GM23338 (cell line): ENCODE measurements around the gene TRAPPC12. TPM values are rescaled to one million over a fixed set of nuclear protein-coding genes. Genes with fewer than 3 reads are reported as not detected.
A peak's percentile ranks its signal among the peaks of the same experiment; 100 is the strongest.

ENCODE experiments used
- ATAC-seq: fragments of 200-7000 bp; cut with Tn5 transposase; 3 replicates; pipeline ENCODE4 v1.9.1; 2020
- DNase-seq: peaks from one replicate; pipeline ENCODE4 v3.0.0-alpha.2; 2015; ENCODE audit warnings: low spot score
- H2AFZ ChIP-seq: fragments of 200-600 bp; sonication (generic); 2 replicates; pipeline ENCODE4 v1.8.0; 2016; ENCODE audit warnings: antibody characterized with exemption, mild to moderate bottlenecking, moderate library complexity
- H3F3A ChIP-seq: fragments of 200-600 bp; sonication (generic); replicated peaks from 2 replicates; pipeline ENCODE4 v1.8.0; 2017; ENCODE audit warnings: antibody characterized with exemption, mixed run types, low read depth
- H3K27ac ChIP-seq: fragments of 200-600 bp; sonication (generic); 2 replicates; pipeline ENCODE4 v1.6.1; 2016; ENCODE audit warnings: low read depth
- H3K27me3 ChIP-seq: fragments of 200-600 bp; sonication (generic); 2 replicates; pipeline ENCODE4 v1.8.0; 2016; ENCODE audit warnings: mild to moderate bottlenecking, mixed run types, moderate library complexity; ENCODE audit not compliant: insufficient read depth
- H3K36me3 ChIP-seq: fragments of 200-600 bp; sonication (generic); 2 replicates; pipeline ENCODE4 v1.8.0; 2016; ENCODE audit warnings: mild to moderate bottlenecking; ENCODE audit not compliant: insufficient read depth
- H3K4me1 ChIP-seq: fragments of 200-600 bp; sonication (generic); 2 replicates; pipeline ENCODE4 v1.8.0; 2016; ENCODE audit warnings: mild to moderate bottlenecking, moderate library complexity; ENCODE audit not compliant: insufficient read depth
- H3K4me2 ChIP-seq: fragments of 200-600 bp; sonication (generic); 2 replicates; pipeline ENCODE4 v1.7.1; 2017; ENCODE audit warnings: mixed run types
- H3K4me3 ChIP-seq: fragments of 200-600 bp; sonication (generic); 2 replicates; pipeline ENCODE4 v1.6.1; 2016; ENCODE audit warnings: mixed run types
- H3K79me2 ChIP-seq: fragments of 200-600 bp; sonication (generic); replicated peaks from 2 replicates; pipeline ENCODE4 v1.8.0; 2017; ENCODE audit warnings: mild to moderate bottlenecking; ENCODE audit not compliant: insufficient read depth
- H3K9me2 ChIP-seq: fragments of 200-600 bp; sonication (generic); 2 replicates; pipeline ENCODE4 v1.8.0; 2017; ENCODE audit not compliant: insufficient read depth
- H4K20me1 ChIP-seq: fragments of 200-600 bp; sonication (generic); replicated peaks from 2 replicates; pipeline ENCODE4 v1.8.0; 2017; ENCODE audit warnings: mild to moderate bottlenecking; ENCODE audit not compliant: insufficient read depth
- H3K27ac Mint-ChIP-seq: 2 replicates; pipeline ENCODE4 v1.8.0; 2020; ENCODE audit warnings: inconsistent platforms, mild to moderate bottlenecking, moderate library complexity, mixed read lengths
- H3K27me3 Mint-ChIP-seq: 3 replicates; pipeline ENCODE4 v1.8.0; 2022; ENCODE audit warnings: low read depth, mild to moderate bottlenecking, moderate library complexity, mixed read lengths, inconsistent platforms; ENCODE audit not compliant: insufficient read depth, poor library complexity
- H3K36me3 Mint-ChIP-seq: 3 replicates; pipeline ENCODE4 v1.8.0; 2021; ENCODE audit warnings: low read depth, mild to moderate bottlenecking, inconsistent platforms, moderate library complexity, mixed read lengths
- H3K4me1 Mint-ChIP-seq: 3 replicates; pipeline ENCODE4 v1.8.0; 2020; ENCODE audit warnings: mild to moderate bottlenecking, inconsistent platforms, mixed read lengths
- H3K4me3 Mint-ChIP-seq: 3 replicates; pipeline ENCODE4 v1.8.0; 2021; ENCODE audit warnings: moderate library complexity, mild to moderate bottlenecking, inconsistent platforms, mixed read lengths
- H3K9me3 Mint-ChIP-seq: 3 replicates; pipeline ENCODE4 v1.8.0; 2020; ENCODE audit warnings: moderate library complexity, mild to moderate bottlenecking, inconsistent platforms, mixed read lengths
- CREB1 ChIP-seq: fragments of 250-450 bp; sonication (Bioruptor Pico); IDR thresholded peaks from 2 replicates; pipeline ENCODE4 v1.5.0; 2020; ENCODE audit warnings: low read depth, mild to moderate bottlenecking, moderate library complexity
- CTCF ChIP-seq, 2 experiments: fragments of 200-600 bp in 1 of 2; sonication (generic) in 1 of 2; conservative IDR thresholded peaks; 2 replicates each; pipeline versions ENCODE4 v1.5.1 to v1.6.1; 2016 to 2017; ENCODE audit warnings: antibody characterized with exemption in 2 of 2, low read depth in 2 of 2, mild to moderate bottlenecking in 2 of 2, moderate library complexity in 1 of 2
- ETS1 ChIP-seq: IDR thresholded peaks from 2 replicates; pipeline ENCODE4 v1.6.1; 2016; ENCODE audit warnings: antibody characterized with exemption
- EZH2 ChIP-seq: fragments of 200-600 bp; sonication (generic); IDR thresholded peaks from one replicate; pipeline ENCODE4 v1.8.0; 2017; ENCODE audit warnings: antibody characterized with exemption, mild to moderate bottlenecking, low read depth; ENCODE audit not compliant: unreplicated experiment
- EZH2phosphoT487 ChIP-seq: fragments of 200-600 bp; sonication (generic); IDR thresholded peaks from one replicate; pipeline ENCODE4 v1.8.1; 2018; ENCODE audit warnings: antibody characterized with exemption; ENCODE audit not compliant: unreplicated experiment
- JUNB ChIP-seq: IDR thresholded peaks from one replicate; pipeline ENCODE4 v1.6.1; 2016; ENCODE audit warnings: antibody characterized with exemption; ENCODE audit not compliant: unreplicated experiment
- NANOG ChIP-seq: IDR thresholded peaks from 2 replicates; pipeline ENCODE4 v1.6.1; 2016; ENCODE audit warnings: antibody characterized with exemption, borderline replicate concordance
- POLR2AphosphoS5 ChIP-seq: IDR thresholded peaks from 2 replicates; pipeline ENCODE4 v1.6.1; 2016; ENCODE audit warnings: antibody characterized with exemption, low read depth
- REST ChIP-seq: IDR thresholded peaks from one replicate; pipeline ENCODE4 v1.6.1; 2018; ENCODE audit warnings: antibody characterized with exemption; ENCODE audit not compliant: unreplicated experiment
- STAT1 ChIP-seq: IDR thresholded peaks from one replicate; pipeline ENCODE4 v1.6.1; 2016; ENCODE audit warnings: antibody characterized with exemption; ENCODE audit not compliant: unreplicated experiment
- ZNF114 ChIP-seq: fragments of 250-450 bp; sonication (Bioruptor Pico); IDR thresholded peaks from 2 replicates; pipeline ENCODE4 v1.5.0; 2020; ENCODE audit warnings: mild to moderate bottlenecking, moderate library complexity
- ZNF331 ChIP-seq: fragments of 250-450 bp; sonication (Bioruptor Pico); IDR thresholded peaks from 2 replicates; pipeline ENCODE4 v1.5.0; 2020; ENCODE audit warnings: low read depth, mild to moderate bottlenecking, moderate library complexity
- ZNF462 ChIP-seq: fragments of 250-450 bp; sonication (Bioruptor Pico); IDR thresholded peaks from 2 replicates; pipeline ENCODE4 v1.5.0; 2020; ENCODE audit warnings: mild to moderate bottlenecking, moderate library complexity
- polyA plus RNA-seq: library from polyadenylated mRNA; unstranded; fragments of >200 nt; fragmentation: Nextera tagmentation; extraction: Ambion mirVana; gene quantifications from 2 replicates; pipeline ENCODE4 v1.2.1, GENCODE V29; 2016
- total RNA-seq: library from RNA; depleted of rRNA; stranded (reverse); fragments of >200 nt; shearing (Covaris generic); gene quantifications from 2 replicates; pipeline ENCODE4 v1.2.3, GENCODE V29; 2014

TRAPPC12 gene
- total and polyA plus RNA-seq, 2 experiments from 2014 or later: 48.9 to 57.7 TPM

- Mint-ChIP-seq H3K27ac (0 out of 2 replicates have a peak overlapping the region, but pooled peaks have one; percentile 31), H3K27me3 (peaks cover 8% of the 10 kb centered on the region), H3K9me3 (no peaks in the 10 kb centered on the region; the same call in 2 of the 3 replicates), H3K4me3 (no peak overlapping the region), H3K4me1 (peaks cover 5% of the 10 kb centered on the region; the same call in 2 of the 3 replicates), H3K36me3 (peaks cover 44% of the 10 kb centered on the region)
- 0 out of 2 replicates have a peak, but pooled peaks cover 3% of the 10 kb centered on the region for H4K20me1 ChIP-seq
- H3K4me1 ChIP-seq: no peaks in the 10 kb centered on the region
- TF ChIP-seq REST (no peak), NANOG (no peak), ETS1 (no peak), CTCF (conservative IDR thresholded peaks at IDR 0.05; ENCODE audit: low read depth in 2 of 2) (no peak), POLR2AphosphoS5 (no peak), JUNB (no peak), EZH2 (no peak), EZH2phosphoT487 (no peak), ZNF462 (CRISPR knock-in tag) (no peak), STAT1 (no peak), ZNF331 (CRISPR knock-in tag) (no peak), ZNF114 (CRISPR knock-in tag) (no peak), CREB1 (no peak)
- no peak overlapping the region for H2AFZ ChIP-seq
- H3K27me3 ChIP-seq: no peaks in the 10 kb centered on the region
- peaks cover 7% of the 10 kb centered on the region; the same call in 1 of the 2 replicates for H3F3A ChIP-seq
- H3K9me2 ChIP-seq: no peaks in the 10 kb centered on the region
- H3K36me3 ChIP-seq: no peaks in the 10 kb centered on the region
- no peak overlapping the region for H3K4me3 ChIP-seq
- no peak overlapping the region for H3K4me2 ChIP-seq
- H3K79me2 ChIP-seq: no peaks in the 10 kb centered on the region
- H3K27ac ChIP-seq: no peak overlapping the region
- DNase-seq (no peak), ATAC-seq (no peak)
Observed at GRCh38 chr2:3498783-3499394, 119.4 kb downstream of the TRAPPC12 start.
